Chondrocyte (in vitro differentiated cells): ENCODE data around the gene MYO9B. TPM values are rescaled to one million over a fixed set of nuclear protein-coding genes. Genes with fewer than 3 reads are reported as not detected.

Source experiments
- DNase-seq: peaks from one replicate; pipeline ENCODE4 v3.0.0; 2021; ENCODE audit warnings: mixed read lengths, low spot score
- H3K27ac Mint-ChIP-seq: one replicate; pipeline ENCODE4 v1.8.0; 2021; ENCODE audit warnings: mild to moderate bottlenecking, moderate library complexity, mixed read lengths; ENCODE audit not compliant: unreplicated experiment
- H3K27me3 Mint-ChIP-seq: 2 replicates; pipeline ENCODE4 v1.8.0; 2021; ENCODE audit warnings: low read depth, mixed read lengths
- H3K36me3 Mint-ChIP-seq: 2 replicates; pipeline ENCODE4 v1.8.0; 2021; ENCODE audit warnings: low read depth, mixed read lengths
- H3K4me1 Mint-ChIP-seq: 2 replicates; pipeline ENCODE4 v1.8.0; 2021; ENCODE audit warnings: low read depth, mild to moderate bottlenecking, mixed read lengths
- H3K4me3 Mint-ChIP-seq: one replicate; pipeline ENCODE4 v1.8.0; 2021; ENCODE audit warnings: mild to moderate bottlenecking, moderate library complexity, mixed read lengths; ENCODE audit not compliant: unreplicated experiment
- H3K9me3 Mint-ChIP-seq: 2 replicates; pipeline ENCODE4 v1.8.0; 2021; ENCODE audit warnings: low read depth, mixed read lengths
- CTCF ChIP-seq: fragments of 200-600 bp; sonication (generic); IDR thresholded peaks from 2 replicates; pipeline ENCODE4 v1.5.0; 2021; ENCODE audit warnings: antibody characterized with exemption, mild to moderate bottlenecking, moderate library complexity
- total RNA-seq: library from RNA; stranded (reverse); gene quantifications from 3 replicates; pipeline ENCODE4 v1.2.1, GENCODE V29; 2021

The MYO9B gene
- total RNA-seq, 1 donor from 2014 or later = 94.6 TPM

GRCh38 chr19:17248011-17248776, 172.6 kb downstream of the MYO9B start:
- no peaks in the 10 kb centered on the region for H3K36me3 Mint-ChIP-seq
- no peak overlapping the region for H3K27ac Mint-ChIP-seq
- H3K4me1 Mint-ChIP-seq = peaks cover 32% of the 10 kb centered on the region
- no peak for DNase-seq
- no peak overlapping the region for H3K4me3 Mint-ChIP-seq
- no peaks in the 10 kb centered on the region for H3K9me3 Mint-ChIP-seq
- TF ChIP-seq CTCF = no peak
- H3K27me3 Mint-ChIP-seq = no peaks in the 10 kb centered on the region

DNA sequence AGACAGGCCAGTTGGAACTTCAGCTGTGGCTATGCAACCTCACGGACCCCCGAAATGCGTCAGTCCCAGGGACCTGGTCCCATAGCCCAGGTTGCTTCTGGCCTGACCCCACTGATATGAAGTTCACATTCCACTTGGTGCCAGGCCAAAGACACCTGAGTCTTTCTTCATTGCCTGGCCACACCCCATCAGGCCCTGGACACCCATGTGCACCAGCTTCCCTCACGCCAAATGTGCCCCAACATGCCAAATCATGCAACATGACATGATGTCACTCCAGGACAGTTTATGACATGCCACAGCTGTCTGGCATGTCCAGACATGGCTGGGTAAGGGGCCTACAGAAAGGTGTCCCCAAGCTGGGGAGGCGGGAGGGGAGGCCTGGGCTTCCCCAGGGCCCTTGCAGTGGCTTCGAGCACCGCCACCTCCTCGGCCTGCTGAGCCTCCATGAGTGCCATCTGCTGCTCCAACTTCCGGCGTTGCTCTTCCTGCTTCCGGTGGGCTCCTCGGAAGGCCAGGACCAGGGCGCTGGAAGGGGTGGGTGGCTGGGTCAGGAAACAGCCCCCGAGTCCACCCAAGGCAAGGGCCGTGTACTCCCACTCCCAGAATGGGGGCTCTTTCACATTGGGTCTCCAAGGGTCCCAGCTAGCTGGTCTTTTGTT, 174.4 kb downstream of the MYO9B start:
- Mint-ChIP-seq H3K4me3 (no peak overlapping the region), H3K27me3 (no peaks in the 10 kb centered on the region), H3K36me3 (no peaks in the 10 kb centered on the region), H3K4me1 (peaks cover 28% of the 10 kb centered on the region), H3K9me3 (no peaks in the 10 kb centered on the region), H3K27ac (no peak overlapping the region)
- no peak for DNase-seq
- TF ChIP-seq CTCF = no peak

GRCh38 chr19:17254636-17255035, 179.1 kb downstream of the MYO9B start:
- H3K27me3 Mint-ChIP-seq = no peaks in the 10 kb centered on the region
- peaks cover 7% of the 10 kb centered on the region for H3K4me1 Mint-ChIP-seq
- TF ChIP-seq CTCF = no peak
- H3K9me3 Mint-ChIP-seq = no peaks in the 10 kb centered on the region
- DNase-seq = no peak
- H3K4me3 Mint-ChIP-seq = no peak overlapping the region
- no peaks in the 10 kb centered on the region for H3K36me3 Mint-ChIP-seq
- no peak overlapping the region for H3K27ac Mint-ChIP-seq

DNA sequence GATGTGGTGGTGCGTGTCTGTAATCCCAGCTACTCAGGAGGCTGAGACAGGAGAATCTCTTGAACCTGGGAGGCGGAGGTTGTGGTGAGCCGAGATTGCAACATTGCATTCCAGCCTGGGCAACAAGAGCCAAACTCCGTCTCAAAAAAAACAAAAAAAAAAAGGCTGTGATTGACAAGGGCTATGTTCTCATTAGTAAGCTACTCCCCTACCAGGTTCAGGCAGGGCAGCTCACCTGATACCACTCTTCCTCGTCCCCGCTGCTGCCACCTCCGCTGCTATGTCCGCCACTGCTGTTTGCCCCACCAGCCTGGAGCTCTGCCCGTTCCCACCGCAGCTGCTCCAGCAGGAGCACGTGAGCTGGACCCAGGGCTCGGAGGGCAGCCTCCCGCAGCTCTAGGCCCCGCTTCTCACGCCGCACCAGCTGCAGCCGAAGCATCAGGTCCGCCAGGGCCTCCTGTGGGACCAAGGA, 179.6 kb downstream of the MYO9B start:
- Mint-ChIP-seq H3K9me3 (no peaks in the 10 kb centered on the region), H3K36me3 (no peaks in the 10 kb centered on the region), H3K4me3 (no peak overlapping the region), H3K4me1 (peaks cover 7% of the 10 kb centered on the region), H3K27ac (no peak overlapping the region), H3K27me3 (no peaks in the 10 kb centered on the region)
- no peak for DNase-seq
- no peak for TF ChIP-seq CTCF

- Mint-ChIP-seq H3K4me3 (no peak overlapping the region), H3K4me1 (peaks cover 10% of the 10 kb centered on the region)
Measured at GRCh38 chr19:17256130-17256529, 180.6 kb downstream of the MYO9B start.

More at GRCh38 chr19:17256130-17256529, 180.6 kb downstream of the MYO9B start:
- Mint-ChIP-seq H3K9me3 (no peaks in the 10 kb centered on the region), H3K36me3 (no peaks in the 10 kb centered on the region), H3K27me3 (peaks cover 2% of the 10 kb centered on the region), H3K27ac (no peak overlapping the region)
- TF ChIP-seq CTCF = no peak
- DNase-seq = no peak
